Measurements from ENCODE around the gene CNBP.

DNA sequence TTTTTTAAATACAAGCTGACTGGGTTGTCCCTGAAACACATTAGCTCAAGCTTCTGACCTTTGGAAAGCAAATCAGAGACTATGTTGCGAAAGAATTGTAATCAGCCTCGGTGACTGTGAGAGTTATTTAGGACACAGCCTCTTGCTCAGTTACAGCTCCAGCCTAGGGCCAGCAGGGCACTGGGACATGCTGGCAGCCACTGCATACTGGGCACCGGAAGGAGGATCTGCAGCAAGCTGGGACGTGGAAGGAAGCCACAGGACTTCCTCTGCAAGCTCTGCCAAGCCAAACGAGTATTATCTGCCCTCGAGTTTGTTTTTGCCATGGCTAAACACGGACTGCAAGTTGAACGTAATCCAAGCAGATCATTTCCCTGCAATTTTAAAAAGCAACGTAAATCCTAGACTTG, 41.3 kb upstream of the CNBP start:
- TF ChIP-seq CTCF (IDR thresholded peaks at IDR 0.05; ENCODE audit: low read depth, low read length) (no peak), EZH2phosphoT487 (IDR thresholded peaks at IDR 0.05; ENCODE audit: low read depth) (no peak)

All from OCI-LY3 (cell line).